ENCODE results near the gene CX3CL1. TPM values are rescaled to one million over a fixed set of nuclear protein-coding genes. Genes with fewer than 3 reads are reported as not detected.
"Not testable (repeated sequence)": the region's sequence is repeated elsewhere in the genome, so short reads cannot be mapped to it uniquely, and the experiment has no call there.

The CX3CL1 gene
- total RNA-seq, result not detected in 2 replicates
- not detected for polyA plus RNA-seq (2012)

GRCh38 chr16:57372372-57373116 is at the start of gene CX3CL1:
Gene CX3CL1, plus strand, starts transcription at chr16:57372490. Its CDS starts 79 bp downstream, at chr16:57372569.
- DNase-seq (ENCODE audit: low read depth), result peak; percentile 22

- no peak for DNase-seq (ENCODE audit: low read depth)
These were observed 47.5 kb upstream of the CX3CL1 start for GRCh38 chr16:57324749-57325148.

GRCh38 chr16:57325458-57325857 is 46.8 kb upstream of the CX3CL1 start:
- DNase-seq (ENCODE audit: low read depth), result no peak

GRCh38 chr16:57329718-57330327 is 42.5 kb upstream of the CX3CL1 start:
- no peak for DNase-seq (ENCODE audit: low read depth)

- no peak for DNase-seq (ENCODE audit: low read depth)
These were observed 40.9 kb upstream of the CX3CL1 start for GRCh38 chr16:57331355-57331754.

GRCh38 chr16:57333402-57333801 is 38.9 kb upstream of the CX3CL1 start:
- no peak for DNase-seq (ENCODE audit: low read depth)

GRCh38 chr16:57335366-57335765 is 36.9 kb upstream of the CX3CL1 start:
- DNase-seq (ENCODE audit: low read depth), result no peak

GRCh38 chr16:57341062-57341440 is 31.2 kb upstream of the CX3CL1 start:
- no peak for DNase-seq (ENCODE audit: low read depth)

- DNase-seq (ENCODE audit: low read depth), result peak; percentile 71
These were observed 30.6 kb upstream of the CX3CL1 start for GRCh38 chr16:57341441-57342303.

- DNase-seq (ENCODE audit: low read depth), result not testable (repeated sequence)
These were observed 29.7 kb upstream of the CX3CL1 start for GRCh38 chr16:57342606-57343005.

GRCh38 chr16:57343221-57343620 is 29.1 kb upstream of the CX3CL1 start:
- DNase-seq (ENCODE audit: low read depth), result no peak

GRCh38 chr16:57344094-57344493 is 28.2 kb upstream of the CX3CL1 start:
- not testable (repeated sequence) for DNase-seq (ENCODE audit: low read depth)

- no peak for DNase-seq (ENCODE audit: low read depth)
These were observed 27.3 kb upstream of the CX3CL1 start for GRCh38 chr16:57345021-57345420.

- DNase-seq (ENCODE audit: low read depth), result no peak
These were observed 26.6 kb upstream of the CX3CL1 start for GRCh38 chr16:57345666-57346204.

- no peak for DNase-seq (ENCODE audit: low read depth)
These were observed 24.4 kb upstream of the CX3CL1 start for GRCh38 chr16:57347858-57348257.

- DNase-seq (ENCODE audit: low read depth), result no peak
These were observed 24.0 kb upstream of the CX3CL1 start for GRCh38 chr16:57348327-57348726.

- DNase-seq (ENCODE audit: low read depth), result no peak
These were observed 22.9 kb upstream of the CX3CL1 start for GRCh38 chr16:57349212-57350031.

GRCh38 chr16:57352636-57353047 is 19.6 kb upstream of the CX3CL1 start:
- no peak for DNase-seq (ENCODE audit: low read depth)

- no peak for DNase-seq (ENCODE audit: low read depth)
These were observed 18.0 kb upstream of the CX3CL1 start for GRCh38 chr16:57354311-57354710.

- DNase-seq (ENCODE audit: low read depth), result no peak
These were observed 16.3 kb upstream of the CX3CL1 start for GRCh38 chr16:57355898-57356414.
